Measurements from ENCODE around the gene URB1.

Gene URB1

DNA sequence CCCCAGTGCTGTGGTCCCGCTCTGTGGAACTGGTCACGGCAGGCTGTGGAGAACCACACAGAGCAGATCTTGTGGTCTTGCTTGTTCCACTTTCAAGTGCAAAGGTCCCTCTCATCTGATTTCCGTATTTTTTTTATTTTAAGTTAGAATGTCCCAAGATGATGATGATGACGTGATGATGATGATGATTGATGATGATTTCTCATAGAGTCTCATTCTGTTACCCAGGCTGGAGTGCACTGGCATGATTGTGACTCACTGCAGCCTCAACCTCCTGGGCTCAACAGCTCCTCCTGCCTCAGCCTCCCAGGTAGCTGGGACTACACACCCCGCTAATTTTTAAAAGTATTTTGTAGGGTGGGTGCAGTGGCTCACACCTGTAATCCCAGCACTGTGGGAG lies 31.9 kb upstream of the URB1 start:
- FAIRE-seq = no peak
- TF ChIP-seq POU2F2 (IDR thresholded peaks at IDR 0.05; ENCODE audit: low read depth, low read length) = no peak
- no peak for TF ChIP-seq POLR2AphosphoS5 (IDR thresholded peaks at IDR 0.05; ENCODE audit: low read depth, low read length)
- no peak for TF ChIP-seq SPI1 (IDR thresholded peaks at IDR 0.05; ENCODE audit: low read depth, low read length)
- no peak for TF ChIP-seq TAF1 (IDR thresholded peaks at IDR 0.05; ENCODE audit: low read depth, low read length)
- no peak for TF ChIP-seq PAX5 (IDR thresholded peaks at IDR 0.05; ENCODE audit: insufficient read depth, low read length, severe bottlenecking)
- no peak for TF ChIP-seq POLR2A (IDR thresholded peaks at IDR 0.05; ENCODE audit: low read depth, low read length)
- no peak for DNase-seq (ENCODE audit: insufficient read length, low spot score)

- FAIRE-seq (no peak), DNase-seq (ENCODE audit: insufficient read length, low spot score) (no peak)
- TF ChIP-seq TAF1 (IDR thresholded peaks at IDR 0.05; ENCODE audit: low read depth, low read length) (no peak), POLR2AphosphoS5 (IDR thresholded peaks at IDR 0.05; ENCODE audit: low read depth, low read length) (no peak), POLR2A (IDR thresholded peaks at IDR 0.05; ENCODE audit: low read depth, low read length) (no peak), SPI1 (IDR thresholded peaks at IDR 0.05; ENCODE audit: low read depth, low read length) (no peak), POU2F2 (IDR thresholded peaks at IDR 0.05; ENCODE audit: low read depth, low read length) (no peak), PAX5 (IDR thresholded peaks at IDR 0.05; ENCODE audit: insufficient read depth, low read length, severe bottlenecking) (no peak)
These were observed 31.4 kb upstream of the URB1 start for GRCh38 chr21:32424191-32424535.

DNA sequence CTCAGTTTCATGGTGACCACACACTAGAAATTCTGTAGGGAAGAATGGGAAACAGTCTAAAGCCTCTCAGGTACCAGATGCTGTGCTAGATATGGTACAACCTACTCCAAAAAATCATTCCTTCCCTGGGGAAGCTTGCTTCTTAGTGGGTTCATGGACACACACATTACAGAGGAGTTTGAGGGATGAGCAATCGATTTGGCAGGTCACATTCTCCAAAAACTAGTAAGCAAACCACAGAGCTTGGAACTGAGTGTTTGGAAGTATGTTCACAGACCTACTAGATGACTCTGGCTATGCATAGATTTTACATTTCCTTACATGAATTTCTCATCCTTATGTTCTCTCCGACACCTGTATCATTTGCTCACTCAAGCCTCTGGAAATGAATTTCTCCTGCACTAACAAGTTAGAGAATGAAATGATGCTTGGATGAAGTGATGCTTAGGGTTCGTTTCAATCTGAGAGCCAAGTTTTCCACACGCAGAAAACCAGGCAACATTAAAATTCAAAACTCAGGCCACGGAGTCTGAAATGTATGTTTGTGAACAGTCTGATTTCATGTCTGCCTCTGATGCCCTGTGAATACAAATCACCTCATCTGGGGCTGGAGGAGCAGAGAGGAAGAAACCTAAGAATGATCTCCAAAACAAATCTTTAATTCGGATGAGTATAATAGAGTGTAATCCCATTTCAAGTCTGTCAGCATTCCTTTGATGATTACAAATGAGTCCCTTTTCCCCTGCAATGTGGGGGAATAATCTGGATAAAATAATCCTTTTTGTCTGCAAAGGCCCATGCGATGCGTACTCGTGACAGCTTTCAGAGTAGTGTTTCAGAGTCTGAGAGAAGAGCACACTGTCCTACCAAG lies 30.7 kb upstream of the URB1 start:
- no peak for TF ChIP-seq POLR2AphosphoS5 (IDR thresholded peaks at IDR 0.05; ENCODE audit: low read depth, low read length)
- no peak for TF ChIP-seq POLR2A (IDR thresholded peaks at IDR 0.05; ENCODE audit: low read depth, low read length)
- TF ChIP-seq SPI1 (IDR thresholded peaks at IDR 0.05; ENCODE audit: low read depth, low read length) = no peak
- TF ChIP-seq POU2F2 (IDR thresholded peaks at IDR 0.05; ENCODE audit: low read depth, low read length) = no peak
- TF ChIP-seq TAF1 (IDR thresholded peaks at IDR 0.05; ENCODE audit: low read depth, low read length) = no peak
- TF ChIP-seq PAX5 (IDR thresholded peaks at IDR 0.05; ENCODE audit: insufficient read depth, low read length, severe bottlenecking) = no peak
- FAIRE-seq (no peak), DNase-seq (ENCODE audit: insufficient read length, low spot score) (no peak)

DNA sequence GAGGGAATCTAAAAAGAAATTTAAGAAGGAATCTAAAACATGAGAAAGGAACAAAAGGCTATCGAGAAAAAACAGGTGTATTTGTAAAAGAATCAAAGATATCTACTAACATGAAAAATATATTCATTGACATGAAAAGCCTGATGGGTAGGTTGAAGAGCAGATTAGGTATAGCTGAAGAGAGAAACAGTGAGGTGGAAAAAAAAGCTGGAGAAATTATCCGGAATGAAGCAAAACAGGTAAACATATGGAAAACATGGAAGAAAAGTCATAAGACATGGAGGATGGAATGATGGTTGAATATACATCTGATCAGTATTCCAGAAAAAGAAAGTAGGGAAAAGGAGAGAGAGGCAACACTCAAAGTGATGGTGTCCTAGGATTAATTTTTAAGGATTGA lies 29.3 kb upstream of the URB1 start:
- FAIRE-seq = no peak
- no peak for TF ChIP-seq POLR2A (IDR thresholded peaks at IDR 0.05; ENCODE audit: low read depth, low read length)
- no peak for TF ChIP-seq POLR2AphosphoS5 (IDR thresholded peaks at IDR 0.05; ENCODE audit: low read depth, low read length)
- TF ChIP-seq TAF1 (IDR thresholded peaks at IDR 0.05; ENCODE audit: low read depth, low read length) = no peak
- TF ChIP-seq PAX5 (IDR thresholded peaks at IDR 0.05; ENCODE audit: insufficient read depth, low read length, severe bottlenecking) = no peak
- no peak for TF ChIP-seq SPI1 (IDR thresholded peaks at IDR 0.05; ENCODE audit: low read depth, low read length)
- no peak for TF ChIP-seq POU2F2 (IDR thresholded peaks at IDR 0.05; ENCODE audit: low read depth, low read length)
- no peak for DNase-seq (ENCODE audit: insufficient read length, low spot score)

- FAIRE-seq (no peak), DNase-seq (ENCODE audit: insufficient read length, low spot score) (no peak)
These were observed 25.3 kb upstream of the URB1 start for GRCh38 chr21:32418146-32418545.

GRCh38 chr21:32415451-32416398 lies 22.9 kb upstream of the URB1 start:
- DNase-seq (ENCODE audit: insufficient read length, low spot score) (no peak), FAIRE-seq (no peak)
- TF ChIP-seq POU2F2 (IDR thresholded peaks at IDR 0.05; ENCODE audit: low read depth, low read length) (no peak), POLR2AphosphoS5 (IDR thresholded peaks at IDR 0.05; ENCODE audit: low read depth, low read length) (no peak), TAF1 (IDR thresholded peaks at IDR 0.05; ENCODE audit: low read depth, low read length) (no peak), SPI1 (IDR thresholded peaks at IDR 0.05; ENCODE audit: low read depth, low read length) (no peak), PAX5 (IDR thresholded peaks at IDR 0.05; ENCODE audit: insufficient read depth, low read length, severe bottlenecking) (no peak), POLR2A (IDR thresholded peaks at IDR 0.05; ENCODE audit: low read depth, low read length) (no peak)

More at GRCh38 chr21:32418146-32418545, 25.3 kb upstream of the URB1 start:
- TF ChIP-seq SPI1 (IDR thresholded peaks at IDR 0.05; ENCODE audit: low read depth, low read length) (no peak), POLR2A (IDR thresholded peaks at IDR 0.05; ENCODE audit: low read depth, low read length) (no peak), POLR2AphosphoS5 (IDR thresholded peaks at IDR 0.05; ENCODE audit: low read depth, low read length) (no peak), TAF1 (IDR thresholded peaks at IDR 0.05; ENCODE audit: low read depth, low read length) (no peak), POU2F2 (IDR thresholded peaks at IDR 0.05; ENCODE audit: low read depth, low read length) (no peak), PAX5 (IDR thresholded peaks at IDR 0.05; ENCODE audit: insufficient read depth, low read length, severe bottlenecking) (no peak)

DNA sequence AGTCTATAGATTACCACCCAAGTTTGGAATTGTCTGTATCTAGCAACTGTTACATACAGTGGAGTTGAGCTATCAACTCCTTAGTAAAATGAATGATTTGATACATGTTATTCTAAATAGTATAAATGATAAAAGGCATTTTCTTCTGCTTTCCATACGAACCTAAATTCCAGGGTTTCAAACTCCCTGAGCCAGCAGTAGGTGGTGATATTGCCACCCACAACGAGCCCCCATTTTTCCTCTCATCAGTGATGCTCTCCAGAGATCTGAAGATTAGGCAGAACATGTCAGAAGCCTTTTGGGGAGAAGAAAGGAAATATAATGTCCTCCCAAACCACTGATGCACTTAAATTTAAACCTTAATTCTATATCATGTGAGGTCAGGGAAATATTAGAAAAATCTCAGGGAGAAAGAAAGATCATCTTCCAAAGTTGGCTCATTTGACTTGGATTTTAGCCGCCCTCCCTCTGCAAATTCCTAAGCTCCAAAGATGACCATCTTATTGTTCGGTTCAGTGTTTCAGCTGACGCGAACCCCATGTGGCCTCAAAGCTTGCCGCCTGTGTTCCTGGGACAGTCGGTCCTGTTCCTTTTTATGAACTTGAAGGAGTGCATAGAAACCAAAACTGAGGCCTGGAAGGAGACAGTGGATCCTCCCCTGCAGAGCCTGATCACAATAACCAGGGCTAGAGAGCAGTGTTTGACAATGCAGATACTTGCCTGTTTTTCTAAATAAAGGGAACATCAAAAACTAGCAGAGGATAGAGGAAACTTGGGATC lies 22.0 kb upstream of the URB1 start:
- FAIRE-seq (no peak), DNase-seq (ENCODE audit: insufficient read length, low spot score) (no peak)
- no peak for TF ChIP-seq PAX5 (IDR thresholded peaks at IDR 0.05; ENCODE audit: insufficient read depth, low read length, severe bottlenecking)
- TF ChIP-seq POLR2AphosphoS5 (IDR thresholded peaks at IDR 0.05; ENCODE audit: low read depth, low read length) = no peak
- no peak for TF ChIP-seq POU2F2 (IDR thresholded peaks at IDR 0.05; ENCODE audit: low read depth, low read length)
- no peak for TF ChIP-seq SPI1 (IDR thresholded peaks at IDR 0.05; ENCODE audit: low read depth, low read length)
- TF ChIP-seq TAF1 (IDR thresholded peaks at IDR 0.05; ENCODE audit: low read depth, low read length) = no peak
- TF ChIP-seq POLR2A (IDR thresholded peaks at IDR 0.05; ENCODE audit: low read depth, low read length) = no peak

DNA sequence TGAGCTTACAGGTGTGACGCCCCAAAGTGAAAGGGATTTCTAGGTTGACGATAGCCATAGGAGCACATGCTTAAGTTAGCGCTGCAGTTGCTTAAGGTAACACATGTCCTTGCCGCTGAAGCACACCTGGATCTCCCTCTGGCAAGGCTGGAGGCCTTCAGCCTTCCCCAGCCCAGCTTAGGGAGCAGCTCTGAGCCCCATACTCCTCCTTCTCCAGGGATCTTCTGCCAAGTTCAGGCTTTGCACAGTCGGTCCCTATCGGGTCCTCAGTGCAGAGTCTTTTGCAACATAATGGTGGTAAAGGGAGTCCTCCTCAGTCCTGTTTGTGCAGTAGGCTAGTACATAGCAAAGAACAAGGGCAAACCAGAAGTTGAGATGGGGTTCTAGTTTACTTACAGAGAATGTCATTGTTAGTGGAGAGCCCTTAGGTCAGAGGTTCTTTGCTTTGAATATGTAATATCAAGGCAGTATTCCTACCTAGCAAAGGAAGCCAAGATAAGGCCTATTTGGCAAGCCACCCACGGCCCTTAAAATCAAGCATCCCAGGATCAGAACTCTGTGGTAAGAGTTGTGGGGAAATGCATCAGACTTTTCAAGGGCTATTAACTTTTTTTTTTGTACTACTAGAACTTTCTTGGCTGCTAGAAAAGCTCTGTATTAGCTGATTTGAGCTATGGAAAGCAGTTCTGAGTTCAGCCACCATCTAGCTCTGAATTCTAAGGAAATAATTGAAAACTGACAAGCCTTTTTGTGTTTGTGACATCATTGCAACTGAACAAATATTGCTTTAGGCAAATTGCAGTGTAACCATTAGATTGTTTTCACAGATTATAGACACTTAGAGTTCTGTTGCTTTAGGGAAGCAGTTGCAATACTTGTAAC lies 21.1 kb upstream of the URB1 start:
- DNase-seq (ENCODE audit: insufficient read length, low spot score) (no peak), FAIRE-seq (no peak)
- TF ChIP-seq POLR2A (IDR thresholded peaks at IDR 0.05; ENCODE audit: low read depth, low read length) (no peak), POU2F2 (IDR thresholded peaks at IDR 0.05; ENCODE audit: low read depth, low read length) (no peak)
